GM21723 (cell line): ENCODE measurements around the gene CAMSAP3.

Experiments used
- ATAC-seq: cut with Tn5 transposase; IDR thresholded peaks from one replicate; pipeline ENCODE4 v1.9.1; 2021; ENCODE audit warnings: mild to moderate bottlenecking, moderate library complexity; ENCODE audit not compliant: unreplicated experiment

CAMSAP3 gene

DNA sequence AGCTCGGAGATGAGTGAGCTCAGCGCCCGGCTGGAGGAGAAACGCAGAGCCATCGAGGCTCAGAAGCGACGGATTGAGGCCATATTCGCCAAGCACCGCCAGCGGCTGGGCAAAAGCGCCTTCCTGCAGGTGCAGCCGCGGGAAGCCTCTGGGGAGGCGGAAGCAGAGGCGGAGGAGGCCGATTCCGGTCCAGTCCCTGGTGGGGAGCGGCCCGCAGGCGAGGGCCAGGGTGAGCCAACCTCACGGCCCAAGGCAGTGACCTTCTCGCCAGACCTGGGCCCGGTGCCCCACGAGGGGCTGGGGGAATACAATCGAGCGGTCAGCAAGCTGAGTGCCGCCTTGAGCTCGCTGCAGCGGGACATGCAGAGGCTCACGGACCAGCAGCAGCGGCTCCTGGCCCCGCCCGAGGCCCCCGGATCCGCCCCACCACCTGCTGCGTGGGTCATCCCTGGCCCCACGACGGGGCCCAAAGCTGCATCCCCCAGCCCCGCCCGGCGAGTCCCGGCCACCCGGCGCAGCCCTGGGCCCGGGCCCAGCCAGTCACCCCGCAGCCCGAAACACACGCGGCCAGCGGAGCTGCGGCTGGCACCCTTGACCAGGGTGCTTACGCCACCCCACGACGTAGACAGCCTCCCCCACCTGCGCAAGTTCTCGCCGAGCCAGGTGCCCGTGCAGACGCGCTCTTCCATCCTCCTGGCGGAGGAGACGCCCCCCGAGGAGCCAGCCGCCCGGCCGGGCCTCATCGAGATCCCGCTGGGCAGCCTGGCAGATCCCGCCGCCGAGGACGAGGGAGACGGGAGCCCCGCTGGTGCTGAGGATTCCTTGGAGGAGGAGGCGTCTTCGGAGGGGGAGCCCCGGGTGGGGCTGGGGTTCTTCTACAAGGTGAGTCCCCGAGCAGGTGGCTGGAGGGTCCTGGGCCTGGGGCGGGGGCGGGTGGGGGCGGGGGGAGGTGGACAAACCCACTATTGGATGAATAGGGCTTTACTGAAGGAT lies 16.9 kb downstream of the CAMSAP3 start:
- ATAC-seq = no peak

DNA sequence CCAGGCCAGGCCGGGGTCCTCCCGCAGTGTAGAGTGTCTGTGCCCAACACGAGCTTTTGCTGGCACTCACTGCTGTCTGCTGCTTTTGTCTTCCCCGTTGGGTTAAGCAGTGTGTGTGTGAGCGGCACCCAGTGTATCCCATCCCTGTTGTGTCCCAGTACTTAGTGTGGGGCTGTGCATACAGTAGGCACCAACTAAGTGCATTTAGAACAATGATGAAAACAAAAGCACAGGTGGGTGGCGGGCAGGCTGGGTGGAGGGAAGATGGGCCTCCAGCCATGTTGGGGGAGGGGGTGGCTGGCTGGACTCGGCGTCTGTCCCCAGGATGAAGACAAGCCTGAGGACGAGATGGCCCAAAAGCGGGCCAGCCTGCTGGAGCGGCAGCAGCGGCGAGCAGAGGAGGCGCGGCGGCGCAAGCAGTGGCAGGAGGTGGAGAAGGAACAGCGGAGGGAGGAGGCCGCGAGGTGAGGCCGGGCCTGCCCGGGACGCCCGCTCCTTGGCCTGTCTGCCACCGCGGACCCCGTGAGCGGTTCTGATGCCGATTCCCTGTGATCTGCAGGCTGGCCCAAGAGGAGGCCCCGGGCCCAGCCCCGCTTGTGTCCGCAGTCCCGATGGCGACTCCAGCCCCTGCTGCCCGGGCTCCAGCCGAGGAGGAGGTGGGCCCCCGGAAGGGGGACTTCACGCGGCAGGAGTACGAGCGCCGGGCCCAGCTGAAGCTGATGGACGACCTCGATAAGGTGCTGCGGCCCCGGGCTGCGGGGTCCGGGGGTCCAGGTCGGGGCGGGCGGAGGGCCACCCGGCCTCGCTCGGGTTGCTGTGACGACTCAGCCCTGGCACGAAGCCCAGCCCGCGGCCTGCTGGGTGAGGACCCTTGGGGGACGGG lies 19.4 kb downstream of the CAMSAP3 start:
- no peak for ATAC-seq

DNA sequence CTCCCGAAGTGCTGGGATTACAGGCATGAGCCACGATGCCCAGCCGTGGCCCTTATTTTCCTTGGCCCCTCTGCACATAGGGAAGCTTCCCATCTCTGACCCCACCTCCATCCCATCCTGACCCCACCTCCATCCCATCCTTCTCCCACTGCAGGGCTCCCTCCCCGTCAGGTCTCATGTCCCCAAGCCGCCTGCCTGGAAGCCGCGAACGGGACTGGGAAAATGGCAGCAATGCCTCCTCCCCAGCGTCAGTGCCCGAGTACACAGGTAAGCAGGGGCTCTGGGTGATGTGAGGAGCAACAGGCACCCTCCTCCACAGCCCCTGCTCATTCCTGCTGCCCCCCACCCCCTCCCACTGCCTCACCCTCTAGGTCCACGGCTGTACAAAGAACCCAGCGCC lies 21.5 kb downstream of the CAMSAP3 start:
- ATAC-seq = no peak

DNA sequence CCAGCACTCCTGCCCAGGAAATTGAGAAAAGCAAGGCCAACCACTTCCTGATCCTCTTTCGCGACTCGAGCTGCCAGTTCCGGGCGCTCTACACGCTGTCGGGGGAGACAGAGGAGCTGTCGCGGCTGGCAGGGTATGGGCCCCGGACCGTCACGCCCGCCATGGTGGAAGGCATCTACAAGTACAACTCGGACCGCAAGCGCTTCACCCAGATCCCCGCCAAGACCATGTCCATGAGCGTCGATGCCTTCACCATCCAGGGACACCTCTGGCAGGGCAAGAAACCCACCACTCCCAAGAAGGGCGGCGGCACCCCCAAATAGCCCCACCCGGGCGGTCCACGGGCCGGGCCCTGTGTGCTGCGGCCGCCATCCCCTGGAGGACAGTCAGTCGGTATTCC lies 22.1 kb downstream of the CAMSAP3 start:
- ATAC-seq = no peak

DNA sequence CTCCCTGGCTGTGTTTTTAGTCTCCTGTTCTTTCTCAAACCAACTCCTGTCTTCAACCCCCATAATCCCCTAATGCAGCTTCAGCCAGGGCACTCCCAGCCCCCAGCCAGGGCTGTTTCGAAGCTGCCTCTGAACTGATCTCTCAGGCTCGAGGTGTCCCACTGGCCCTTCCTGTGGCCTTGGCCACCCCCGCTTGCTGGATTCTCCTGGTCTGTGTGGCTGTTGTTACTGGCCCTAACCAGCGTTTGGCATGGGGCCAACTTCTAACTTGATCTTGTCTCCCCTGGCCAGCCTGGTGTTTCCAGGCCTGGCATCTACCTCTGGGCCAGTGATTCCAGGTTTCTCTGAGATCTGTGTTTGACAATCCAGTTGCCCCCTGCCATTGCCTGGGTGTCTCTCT lies 22.7 kb downstream of the CAMSAP3 start:
- ATAC-seq = no peak

DNA sequence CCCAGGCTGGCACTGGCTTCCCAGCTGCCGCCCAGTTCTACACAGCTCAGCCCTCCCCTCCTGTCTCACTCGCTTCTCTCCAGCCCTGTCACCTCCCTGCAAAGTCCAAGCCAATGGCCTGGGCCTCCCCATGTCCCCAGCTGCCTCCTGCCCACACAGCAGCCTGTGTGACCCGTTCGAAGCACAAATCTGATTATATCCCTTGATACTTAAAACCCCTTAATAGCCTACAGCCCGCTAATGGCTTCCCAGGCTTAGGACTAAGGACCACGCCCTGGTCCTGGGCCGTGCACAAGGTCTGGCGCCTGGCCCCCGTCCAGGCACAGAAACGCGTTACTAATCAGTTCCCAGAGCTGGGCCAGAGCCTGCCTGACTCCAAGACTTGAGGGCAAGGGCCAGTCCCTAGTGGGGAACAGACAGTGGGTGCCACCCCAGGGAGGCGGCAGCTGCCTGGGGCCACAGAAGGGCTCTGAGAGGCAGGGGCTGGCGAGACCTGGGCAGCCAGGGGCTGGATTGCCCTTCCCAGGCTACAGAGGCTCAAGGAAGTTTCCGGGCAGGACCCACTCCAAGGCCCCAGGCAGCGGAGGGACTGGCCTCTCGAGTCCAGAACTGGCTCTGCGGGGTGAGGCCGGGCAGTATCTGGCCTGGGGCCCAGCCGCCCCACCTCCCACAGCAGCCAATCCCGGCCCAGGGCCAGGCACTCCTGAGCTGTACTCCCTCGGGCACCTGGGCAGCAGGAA lies 23.3 kb downstream of the CAMSAP3 start:
- ATAC-seq = no peak

DNA sequence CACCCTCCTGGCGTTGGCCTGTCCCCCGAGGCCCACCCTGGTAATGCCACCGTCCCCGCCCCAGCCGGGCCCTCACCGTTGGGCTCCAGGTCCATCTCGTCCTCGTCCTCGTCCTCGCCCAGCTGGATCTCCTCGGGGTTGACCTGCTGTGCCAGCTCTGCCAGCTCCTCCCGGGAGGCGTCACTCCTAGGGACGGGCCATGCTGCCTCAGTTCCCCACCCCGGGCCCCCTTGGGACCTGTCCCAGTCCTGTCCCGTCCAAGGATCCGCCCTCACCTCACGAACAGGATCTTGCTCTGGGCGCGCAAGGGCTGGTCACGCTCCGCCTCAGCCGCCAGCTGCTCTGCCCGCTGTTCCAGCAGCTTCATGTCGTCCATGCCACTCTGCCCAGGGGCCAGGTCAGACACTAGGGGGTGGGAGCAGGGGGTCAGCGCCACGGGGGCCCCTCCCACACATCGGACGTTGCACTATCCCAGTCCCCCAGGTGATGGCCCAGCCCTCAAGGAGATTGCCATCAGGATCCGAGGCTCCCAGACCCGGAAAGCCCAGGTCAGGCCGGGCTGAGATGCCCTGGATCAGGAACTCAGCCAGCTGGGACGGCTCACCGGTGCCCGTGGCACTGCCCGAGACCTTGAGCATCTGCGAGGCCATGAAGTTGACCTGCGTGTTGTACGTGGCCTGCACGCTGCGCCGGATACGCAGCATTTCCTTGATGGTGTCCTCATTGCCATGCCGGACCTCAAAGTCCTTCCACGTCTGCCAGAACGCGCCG lies 24.2 kb downstream of the CAMSAP3 start:
- ATAC-seq = no peak

DNA sequence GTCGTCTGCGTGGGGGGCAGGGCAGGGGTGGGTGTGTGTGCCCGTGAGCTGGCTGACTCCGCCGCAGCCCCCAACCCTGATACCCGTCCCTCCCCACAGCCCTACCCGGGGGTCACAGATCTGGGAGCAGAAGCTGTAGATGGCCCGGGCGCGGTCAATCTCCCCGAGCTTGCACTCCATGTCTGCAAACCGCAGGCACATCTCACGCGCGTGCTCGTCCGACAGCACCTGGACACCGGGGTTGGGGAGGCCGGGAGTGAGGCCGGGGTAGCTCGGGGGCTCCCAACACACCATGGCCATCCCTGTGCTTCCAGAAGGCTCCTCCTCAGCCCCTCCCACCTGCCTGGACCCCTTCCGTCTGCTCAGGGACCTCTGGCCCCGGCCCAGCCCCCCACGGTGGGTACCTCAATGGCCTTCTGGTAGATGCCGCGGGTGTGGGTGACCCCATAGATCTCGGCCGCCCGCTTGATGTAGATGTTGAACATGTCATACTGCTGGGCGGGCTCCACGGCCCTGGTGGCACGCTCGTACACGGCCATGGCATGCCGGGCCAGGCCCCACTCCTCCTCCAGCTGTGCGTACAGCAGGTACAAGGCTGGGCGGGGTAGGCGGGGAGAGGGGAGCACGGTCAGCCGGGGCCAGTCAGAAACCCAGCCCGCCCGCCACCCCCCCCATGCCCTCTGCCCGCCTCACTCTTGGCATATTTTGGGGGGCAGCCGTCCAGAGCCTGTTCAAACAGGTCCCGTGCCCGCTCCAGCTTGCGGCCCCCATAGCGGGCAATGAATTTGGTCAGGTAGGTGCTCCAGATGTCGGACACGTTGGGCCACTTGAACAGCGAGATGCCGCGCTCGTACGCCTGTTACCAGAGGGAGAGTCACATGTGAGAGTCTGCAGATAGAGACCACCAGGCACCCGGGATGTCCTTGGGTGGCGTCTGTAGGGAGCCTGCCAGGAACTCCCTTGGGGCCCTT lies 25.1 kb downstream of the CAMSAP3 start:
- no peak for ATAC-seq

DNA sequence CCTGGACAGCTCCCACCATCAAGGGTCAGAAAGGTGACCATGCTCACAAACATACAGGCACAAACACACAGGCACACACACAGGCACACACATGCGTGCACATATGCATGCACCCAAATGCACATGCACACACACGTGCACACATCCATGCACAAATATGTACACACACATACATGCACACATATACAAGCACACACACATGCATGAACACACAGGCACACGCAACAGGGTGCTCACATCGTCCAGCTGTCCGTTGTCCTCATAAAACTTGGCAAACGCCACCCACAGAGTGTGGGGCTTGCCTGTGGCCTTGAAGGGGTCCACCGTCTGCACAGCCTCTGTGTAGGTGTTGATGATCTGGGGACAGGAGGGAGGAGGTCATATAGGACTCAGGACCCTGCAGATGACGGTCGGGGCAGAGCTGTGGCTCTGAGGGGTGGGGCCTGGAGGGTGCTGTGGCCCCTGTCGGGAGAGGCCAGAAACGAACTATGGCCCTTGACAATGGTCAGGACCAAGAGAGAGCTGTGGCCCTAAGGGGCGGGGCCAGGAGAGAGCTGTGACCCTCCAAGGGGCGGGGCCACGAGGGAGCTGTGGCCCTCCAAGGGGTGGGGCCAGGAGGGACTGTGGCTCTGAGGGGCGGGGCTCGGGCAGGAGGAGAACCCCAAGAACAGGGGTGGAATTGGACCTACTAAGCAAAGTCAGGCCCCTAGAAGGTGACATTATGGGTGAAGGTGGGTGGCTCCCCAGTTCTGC lies 27.4 kb downstream of the CAMSAP3 start:
- no peak for ATAC-seq

DNA sequence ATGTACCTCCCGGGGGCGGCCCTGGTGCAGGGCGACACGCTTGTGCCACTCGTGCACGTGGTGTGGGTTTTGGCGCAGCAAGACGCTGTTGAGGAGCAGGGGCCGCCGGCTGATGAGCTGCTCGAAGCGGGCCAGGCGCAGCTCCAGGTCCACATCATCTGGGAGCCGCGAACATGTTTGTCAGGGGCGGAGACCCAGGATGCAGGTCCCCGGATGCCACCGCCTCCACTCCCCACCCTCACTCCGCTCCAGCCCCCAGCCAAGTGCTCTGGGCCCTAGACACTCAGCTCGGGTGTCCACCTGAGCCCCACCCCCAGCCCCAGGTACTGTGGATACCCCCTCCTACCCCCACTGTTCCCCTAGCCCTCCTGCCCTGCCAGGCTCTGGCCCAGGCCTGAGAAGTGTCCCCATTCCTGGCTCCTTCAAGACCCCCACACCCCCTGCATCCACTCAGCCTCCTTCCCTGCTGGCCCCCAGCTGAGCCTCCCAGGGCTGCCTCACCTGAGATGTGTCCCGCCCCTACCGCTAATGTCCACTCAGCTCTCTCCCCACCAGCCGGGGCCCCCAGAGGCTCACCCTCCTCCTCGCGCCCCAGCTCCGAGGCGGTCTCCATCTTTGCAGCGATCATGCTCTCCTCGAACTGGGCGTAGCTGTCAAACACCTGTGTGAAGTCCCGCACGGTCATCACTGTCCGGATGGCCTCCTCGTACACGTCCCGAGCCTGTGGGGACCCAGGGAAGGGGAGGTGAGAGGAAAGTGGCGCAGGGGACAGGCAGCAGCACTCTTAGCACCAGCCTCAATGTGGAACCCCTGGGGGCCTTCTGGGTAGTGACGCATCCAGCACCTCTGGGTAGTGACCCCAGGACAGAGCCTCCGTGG lies 28.3 kb downstream of the CAMSAP3 start:
- ATAC-seq = no peak

DNA sequence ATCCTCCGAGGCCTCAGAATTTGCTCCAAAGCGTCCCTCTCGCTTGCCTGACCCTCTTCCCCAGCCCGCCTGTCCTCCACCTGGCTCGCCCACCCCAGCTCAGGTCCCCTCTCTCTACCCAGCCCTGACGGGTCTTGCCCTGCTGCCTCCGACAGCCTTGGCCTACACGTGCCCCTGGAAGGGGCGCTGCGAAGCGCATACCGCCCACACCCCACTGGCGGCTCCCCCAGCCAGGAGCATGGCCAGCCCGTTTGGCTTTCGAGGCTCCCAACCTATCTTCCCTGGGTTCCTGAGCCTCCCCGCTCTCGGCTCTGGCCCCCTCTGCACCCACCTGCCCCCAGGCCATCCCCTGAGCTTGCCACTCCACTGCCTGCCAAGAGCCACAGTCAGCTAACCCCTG lies 29.1 kb downstream of the CAMSAP3 start:
- no peak for ATAC-seq

DNA sequence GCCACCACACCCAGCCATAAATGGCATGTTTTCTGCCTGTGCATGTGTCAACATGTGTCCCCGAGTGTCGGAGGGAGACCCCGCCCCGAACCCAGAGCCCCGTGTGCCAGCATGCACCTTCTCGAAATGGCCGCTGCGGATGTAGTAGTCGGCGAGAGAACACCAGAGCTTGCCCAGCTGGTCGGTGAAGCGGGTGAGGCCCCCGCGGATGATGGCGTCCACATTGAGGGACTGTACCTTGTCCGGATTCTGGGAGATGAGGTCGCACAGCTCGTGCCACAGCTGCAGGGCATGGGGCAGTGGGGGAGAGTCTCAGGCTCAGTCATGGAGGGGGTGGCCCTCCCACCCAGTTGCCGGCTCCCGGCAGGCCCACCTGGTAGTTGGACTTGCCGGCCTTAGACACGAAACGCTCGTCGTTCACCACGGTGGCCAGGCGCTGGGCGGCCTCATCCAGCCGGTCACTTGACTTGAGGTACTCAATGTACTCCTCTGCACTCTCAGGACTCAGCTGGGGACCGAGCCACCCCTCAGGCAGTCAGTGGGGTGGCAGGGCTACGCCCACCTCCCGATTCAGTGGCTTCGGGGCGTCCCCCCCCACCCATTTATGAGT lies 30.2 kb downstream of the CAMSAP3 start:
- no peak for ATAC-seq

DNA sequence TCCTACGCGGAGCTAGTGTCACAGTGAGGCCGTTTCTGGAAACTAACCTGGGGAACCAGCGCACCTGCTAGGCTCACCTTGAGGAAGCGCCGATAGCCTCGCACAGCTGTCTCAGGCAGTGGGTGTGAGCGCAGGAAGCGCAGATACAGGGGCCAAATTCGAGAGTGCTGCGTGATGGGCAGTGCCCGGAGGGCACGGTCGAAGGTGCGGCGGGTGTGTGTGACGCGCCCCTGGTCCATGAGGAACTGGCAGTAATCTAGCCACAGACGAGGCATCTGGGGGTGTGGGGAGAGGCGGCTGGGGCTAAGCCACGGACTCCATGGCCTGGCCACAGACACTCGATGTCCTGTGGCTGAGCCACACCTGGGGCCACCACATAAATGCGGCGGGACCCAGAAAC lies 31.5 kb downstream of the CAMSAP3 start:
- no peak for ATAC-seq

DNA sequence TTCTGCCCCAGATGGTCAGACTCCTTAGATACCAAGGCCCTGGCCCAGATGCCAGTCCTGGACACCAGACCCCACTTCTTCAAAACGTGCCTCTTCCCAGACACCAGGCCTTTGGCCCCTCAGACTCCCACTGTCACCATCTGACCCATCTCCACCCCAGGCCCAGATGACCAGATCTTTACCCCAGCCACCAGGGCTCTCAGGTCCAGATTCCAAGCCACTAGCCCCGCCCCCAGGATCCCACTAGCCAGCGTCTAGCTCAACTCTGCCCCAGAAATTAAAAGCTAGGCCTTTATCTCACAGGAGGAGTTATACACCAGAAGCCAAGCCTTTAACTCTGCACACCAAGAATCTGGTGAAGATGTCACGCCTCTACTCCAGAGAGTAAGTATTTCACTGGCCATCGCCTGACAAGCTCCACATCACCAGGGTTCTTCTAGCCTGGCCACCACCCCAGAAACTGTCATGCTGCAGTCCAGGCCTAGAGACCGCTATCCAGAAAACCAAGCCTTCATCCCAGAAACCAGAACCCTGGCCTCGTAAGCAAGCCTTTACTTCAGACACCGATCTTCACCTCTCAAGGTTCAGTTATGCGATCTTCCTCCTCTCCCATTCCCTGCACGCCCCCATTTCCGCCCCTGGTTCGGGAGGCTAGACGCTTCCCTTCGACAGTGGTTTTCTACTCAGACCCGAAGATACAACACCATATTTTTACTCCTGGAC lies 33.1 kb downstream of the CAMSAP3 start:
- ATAC-seq = no peak

DNA sequence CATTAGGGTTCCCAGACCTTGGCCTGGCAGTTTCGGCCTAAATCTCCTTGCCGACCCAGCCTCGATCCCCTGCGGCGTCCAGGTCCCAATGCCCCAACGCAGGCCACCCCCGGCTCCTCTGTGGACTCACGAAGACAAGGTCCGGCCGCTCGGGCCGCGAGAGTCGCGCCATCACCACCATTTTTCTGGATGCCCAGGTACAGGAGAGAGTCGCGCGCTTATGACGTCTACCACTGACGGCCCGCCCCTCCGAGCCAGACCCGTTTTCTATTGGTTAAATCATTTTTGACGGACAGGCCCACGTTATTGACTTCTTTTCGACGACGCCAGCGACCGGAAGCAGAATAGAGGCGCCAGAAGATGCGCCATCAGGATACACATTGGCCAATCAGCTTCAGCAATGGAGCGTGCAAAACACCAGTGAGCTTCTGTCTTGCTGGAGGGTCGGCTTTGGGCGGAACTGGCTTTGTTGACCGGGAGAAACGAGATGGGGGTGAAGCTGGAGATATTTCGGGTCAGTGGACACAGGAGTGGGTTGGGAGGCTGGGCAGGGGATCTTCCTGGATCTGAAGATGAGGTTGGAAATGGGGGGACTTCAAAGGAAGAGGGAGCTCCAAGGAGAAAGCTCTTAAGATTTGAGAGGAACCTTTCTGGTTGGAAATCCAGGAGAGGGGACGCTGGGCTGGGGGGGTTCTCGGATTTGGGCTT lies 33.8 kb downstream of the CAMSAP3 start, which contains the start of the genes PET100 and XAB2:
Gene PET100 (plus strand): TSS at position 447 of the 708 bp plus-strand sequence. CDS start 41 bp downstream, at position 488.
Gene XAB2 (minus strand): TSS at position 199 of the 708 bp plus-strand sequence. CDS start 18 bp downstream, at position 181.
- ATAC-seq = peak; percentile 80
